Measurements from ENCODE around the gene CCNG1.

DNA sequence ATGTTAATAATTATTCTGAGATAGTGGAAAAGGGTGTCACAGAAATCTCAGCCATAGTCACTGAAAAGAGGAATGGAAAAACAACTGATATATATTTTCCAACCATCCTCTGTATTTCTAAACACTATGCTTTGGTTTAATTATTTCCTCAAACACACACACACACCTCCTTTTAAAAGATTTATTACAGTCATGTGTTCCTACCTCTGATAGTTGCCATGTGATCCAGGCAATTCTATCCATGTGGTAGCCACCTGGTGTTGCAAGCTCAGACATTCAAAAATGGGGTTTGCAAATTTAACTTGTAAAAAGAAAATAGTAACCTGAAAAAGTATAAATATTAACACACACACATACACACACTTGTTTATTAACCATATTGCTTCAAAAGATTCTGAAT lies 40.0 kb upstream of the CCNG1 start:
- TF ChIP-seq, protein P1, sequence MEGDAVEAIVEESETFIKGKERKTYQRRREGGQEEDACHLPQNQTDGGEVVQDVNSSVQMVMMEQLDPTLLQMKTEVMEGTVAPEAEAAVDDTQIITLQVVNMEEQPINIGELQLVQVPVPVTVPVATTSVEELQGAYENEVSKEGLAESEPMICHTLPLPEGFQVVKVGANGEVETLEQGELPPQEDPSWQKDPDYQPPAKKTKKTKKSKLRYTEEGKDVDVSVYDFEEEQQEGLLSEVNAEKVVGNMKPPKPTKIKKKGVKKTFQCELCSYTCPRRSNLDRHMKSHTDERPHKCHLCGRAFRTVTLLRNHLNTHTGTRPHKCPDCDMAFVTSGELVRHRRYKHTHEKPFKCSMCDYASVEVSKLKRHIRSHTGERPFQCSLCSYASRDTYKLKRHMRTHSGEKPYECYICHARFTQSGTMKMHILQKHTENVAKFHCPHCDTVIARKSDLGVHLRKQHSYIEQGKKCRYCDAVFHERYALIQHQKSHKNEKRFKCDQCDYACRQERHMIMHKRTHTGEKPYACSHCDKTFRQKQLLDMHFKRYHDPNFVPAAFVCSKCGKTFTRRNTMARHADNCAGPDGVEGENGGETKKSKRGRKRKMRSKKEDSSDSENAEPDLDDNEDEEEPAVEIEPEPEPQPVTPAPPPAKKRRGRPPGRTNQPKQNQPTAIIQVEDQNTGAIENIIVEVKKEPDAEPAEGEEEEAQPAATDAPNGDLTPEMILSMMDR (IDR thresholded peaks at IDR 0.05): no peak
- TF ChIP-seq POLR2A (IDR thresholded peaks at IDR 0.05): no peak
